Nephron (organoid): ENCODE measurements around the gene LAMP5.
A peak's percentile ranks its signal among the peaks of the same experiment; 100 is the strongest.

Source experiments
- H3K27ac Mint-ChIP-seq, 3 experiments: 2 replicates each; pipeline ENCODE4 v1.8.0; 2020; ENCODE audit warnings: mixed read lengths in 3 of 3, mild to moderate bottlenecking in 2 of 3, moderate library complexity in 1 of 3
- H3K27me3 Mint-ChIP-seq: 2 replicates; pipeline ENCODE4 v1.8.0; 2021; ENCODE audit warnings: low read depth, mild to moderate bottlenecking, moderate library complexity, mixed read lengths
- H3K36me3 Mint-ChIP-seq: 2 replicates; pipeline ENCODE4 v1.8.0; 2020; ENCODE audit warnings: low read depth, mixed read lengths
- H3K4me1 Mint-ChIP-seq: 2 replicates; pipeline ENCODE4 v1.8.0; 2020; ENCODE audit warnings: mixed read lengths
- H3K4me3 Mint-ChIP-seq, 3 experiments: 2 replicates each; pipeline ENCODE4 v1.8.0; 2020; ENCODE audit warnings: mild to moderate bottlenecking in 3 of 3, mixed read lengths in 3 of 3, moderate library complexity in 2 of 3
- H3K9me3 Mint-ChIP-seq: 2 replicates; pipeline ENCODE4 v1.8.0; 2020; ENCODE audit warnings: mixed read lengths
- TF ChIP-seq, protein P1 (sequence below), 3 experiments: fragments of 200-600 bp; sonication (generic); IDR thresholded peaks; one replicate each; pipeline ENCODE4 v1.5.0; 2021; ENCODE audit warnings: antibody characterized with exemption in 3 of 3; ENCODE audit not compliant: unreplicated experiment in 3 of 3

The LAMP5 gene, protein sequence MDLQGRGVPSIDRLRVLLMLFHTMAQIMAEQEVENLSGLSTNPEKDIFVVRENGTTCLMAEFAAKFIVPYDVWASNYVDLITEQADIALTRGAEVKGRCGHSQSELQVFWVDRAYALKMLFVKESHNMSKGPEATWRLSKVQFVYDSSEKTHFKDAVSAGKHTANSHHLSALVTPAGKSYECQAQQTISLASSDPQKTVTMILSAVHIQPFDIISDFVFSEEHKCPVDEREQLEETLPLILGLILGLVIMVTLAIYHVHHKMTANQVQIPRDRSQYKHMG

DNA sequence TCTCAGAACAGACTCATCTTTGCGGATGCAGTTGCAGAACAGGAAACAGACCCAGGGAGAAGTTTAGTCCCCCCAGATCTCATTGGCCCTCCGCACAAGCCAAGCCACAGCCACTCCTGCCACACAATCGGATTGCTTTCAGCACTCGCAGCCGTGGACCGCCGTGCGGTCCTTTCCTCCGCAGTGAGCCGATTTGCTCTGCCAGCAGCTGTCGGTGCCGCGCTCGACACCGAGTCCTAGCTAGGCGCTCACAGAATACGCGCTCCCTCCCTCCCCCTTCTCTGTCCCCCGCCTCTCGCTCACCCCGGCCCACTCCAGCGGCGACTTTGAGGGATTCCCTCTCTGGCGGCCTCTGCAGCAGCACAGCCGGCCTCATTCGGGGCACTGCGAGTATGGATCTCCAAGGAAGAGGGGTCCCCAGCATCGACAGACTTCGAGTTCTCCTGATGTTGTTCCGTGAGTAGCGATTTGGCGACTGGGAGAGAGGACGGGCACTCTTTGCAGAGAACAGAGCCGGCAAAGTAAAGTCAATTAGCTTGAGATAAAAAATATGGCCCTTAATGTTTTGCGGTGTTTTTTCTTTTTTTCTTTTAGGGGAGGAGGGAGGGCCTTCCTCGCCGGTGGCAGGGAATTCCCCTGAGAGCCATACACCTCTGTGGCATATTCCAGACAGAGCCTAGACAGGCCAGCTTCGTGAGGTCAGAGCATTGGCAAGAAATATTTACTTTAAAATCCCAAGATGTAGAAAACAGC lies at the start of gene LAMP5:
Gene LAMP5 (plus strand): TSS at position 130 of the 753 bp plus-strand sequence. CDS start 263 bp downstream, at position 393.
- Mint-ChIP-seq H3K27me3 (peaks cover 97% of the 10 kb centered on the region), H3K27ac (peak within 1 kb of the TSS in 2 of 3 experiments; percentile 28 to 73), H3K4me1 (peaks cover 31% of the 10 kb centered on the region), H3K36me3 (no peaks in the 10 kb centered on the region), H3K9me3 (no peaks in the 10 kb centered on the region), H3K4me3 (peak within 1 kb of the TSS; percentile 88 to 90 (median 88))
- TF ChIP-seq, protein P1, sequence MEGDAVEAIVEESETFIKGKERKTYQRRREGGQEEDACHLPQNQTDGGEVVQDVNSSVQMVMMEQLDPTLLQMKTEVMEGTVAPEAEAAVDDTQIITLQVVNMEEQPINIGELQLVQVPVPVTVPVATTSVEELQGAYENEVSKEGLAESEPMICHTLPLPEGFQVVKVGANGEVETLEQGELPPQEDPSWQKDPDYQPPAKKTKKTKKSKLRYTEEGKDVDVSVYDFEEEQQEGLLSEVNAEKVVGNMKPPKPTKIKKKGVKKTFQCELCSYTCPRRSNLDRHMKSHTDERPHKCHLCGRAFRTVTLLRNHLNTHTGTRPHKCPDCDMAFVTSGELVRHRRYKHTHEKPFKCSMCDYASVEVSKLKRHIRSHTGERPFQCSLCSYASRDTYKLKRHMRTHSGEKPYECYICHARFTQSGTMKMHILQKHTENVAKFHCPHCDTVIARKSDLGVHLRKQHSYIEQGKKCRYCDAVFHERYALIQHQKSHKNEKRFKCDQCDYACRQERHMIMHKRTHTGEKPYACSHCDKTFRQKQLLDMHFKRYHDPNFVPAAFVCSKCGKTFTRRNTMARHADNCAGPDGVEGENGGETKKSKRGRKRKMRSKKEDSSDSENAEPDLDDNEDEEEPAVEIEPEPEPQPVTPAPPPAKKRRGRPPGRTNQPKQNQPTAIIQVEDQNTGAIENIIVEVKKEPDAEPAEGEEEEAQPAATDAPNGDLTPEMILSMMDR (IDR thresholded peaks at IDR 0.05; ENCODE audit: unreplicated experiment in 3 of 3) = no peak

DNA sequence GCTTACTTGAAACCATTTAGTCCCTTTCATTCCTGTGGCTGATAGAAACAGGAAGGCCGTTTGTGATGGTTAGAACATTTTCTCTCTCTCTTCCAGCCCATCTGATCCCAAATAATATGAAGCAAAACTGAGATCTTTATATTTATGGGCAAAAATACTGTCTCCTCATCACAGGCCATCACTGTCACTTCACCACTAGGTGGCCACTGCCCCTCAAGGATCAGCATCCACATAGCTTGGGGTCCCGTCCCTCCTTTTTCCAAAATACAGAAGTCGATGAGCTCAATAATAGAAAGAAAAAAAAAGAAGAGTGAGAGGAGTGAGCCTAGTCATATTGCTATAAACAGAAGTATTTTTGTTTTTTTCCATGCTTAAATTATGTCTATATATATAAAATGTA lies 46.4 kb upstream of the LAMP5 start:
- Mint-ChIP-seq H3K36me3 (peaks cover 30% of the 10 kb centered on the region), H3K9me3 (peaks cover 20% of the 10 kb centered on the region), H3K27ac (no peak overlapping the region), H3K4me1 (no peaks in the 10 kb centered on the region), H3K27me3 (no peaks in the 10 kb centered on the region), H3K4me3 (no peak overlapping the region)
- TF ChIP-seq, protein P1 (IDR thresholded peaks at IDR 0.05; ENCODE audit: unreplicated experiment in 3 of 3) = peak; percentile 38 to 53 (median 44)

DNA sequence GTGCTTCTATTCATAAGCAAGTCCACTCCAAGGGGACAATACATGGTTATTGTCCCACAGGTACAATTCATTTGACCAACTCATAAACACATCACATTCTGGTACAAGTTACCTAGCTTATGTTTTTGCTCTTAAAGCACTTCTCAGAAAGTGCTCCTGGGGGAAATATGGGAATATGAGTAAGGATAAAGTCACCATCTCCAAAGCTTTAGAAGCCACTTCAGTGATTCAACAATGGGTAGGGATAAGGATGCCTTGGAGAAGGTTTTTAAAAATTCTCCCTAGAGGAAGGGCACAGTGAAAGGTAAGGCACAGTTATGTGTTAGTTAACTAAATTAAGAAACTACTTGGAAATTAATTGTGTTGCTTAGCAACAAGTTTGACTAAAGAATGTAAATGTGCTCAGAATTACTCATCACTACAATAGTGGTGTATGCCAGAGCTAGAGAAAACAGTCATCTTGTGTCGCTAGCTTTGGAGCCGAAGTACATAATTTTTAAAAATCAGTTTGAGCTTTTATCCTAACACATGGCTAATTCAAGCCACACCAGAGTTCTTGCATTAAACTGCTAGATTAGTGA lies 39.5 kb upstream of the LAMP5 start:
- peaks cover 24% of the 10 kb centered on the region for H3K36me3 Mint-ChIP-seq
- no peaks in the 10 kb centered on the region for H3K4me1 Mint-ChIP-seq
- H3K4me3 Mint-ChIP-seq = no peak overlapping the region
- H3K9me3 Mint-ChIP-seq = no peaks in the 10 kb centered on the region
- TF ChIP-seq, protein P1 (IDR thresholded peaks at IDR 0.05; ENCODE audit: unreplicated experiment in 3 of 3) = no peak
- no peak overlapping the region for H3K27ac Mint-ChIP-seq
- H3K27me3 Mint-ChIP-seq = no peaks in the 10 kb centered on the region

DNA sequence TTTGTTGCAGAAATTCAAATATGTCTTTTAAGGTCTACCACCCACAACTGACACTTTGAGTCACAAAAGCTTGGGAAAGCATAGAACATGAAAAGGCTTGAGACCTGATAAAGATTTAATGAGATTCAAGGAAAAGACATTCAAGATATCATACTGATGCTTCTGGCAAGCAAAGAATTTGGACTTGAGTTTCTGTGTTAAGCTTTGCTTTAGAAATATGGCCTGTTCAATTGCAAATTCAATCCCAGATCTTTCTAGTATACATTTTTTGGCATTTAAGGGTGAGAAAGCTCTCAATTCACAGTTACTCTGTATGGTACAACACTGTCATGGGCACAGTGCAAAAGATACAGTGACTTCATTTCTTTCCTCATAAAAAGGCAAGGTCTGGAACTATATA lies 38.9 kb upstream of the LAMP5 start:
- Mint-ChIP-seq H3K4me1 (no peaks in the 10 kb centered on the region), H3K4me3 (no peak overlapping the region), H3K36me3 (peaks cover 24% of the 10 kb centered on the region), H3K9me3 (no peaks in the 10 kb centered on the region), H3K27me3 (no peaks in the 10 kb centered on the region), H3K27ac (no peak overlapping the region)
- TF ChIP-seq, protein P1 (IDR thresholded peaks at IDR 0.05; ENCODE audit: unreplicated experiment in 3 of 3) = no peak

DNA sequence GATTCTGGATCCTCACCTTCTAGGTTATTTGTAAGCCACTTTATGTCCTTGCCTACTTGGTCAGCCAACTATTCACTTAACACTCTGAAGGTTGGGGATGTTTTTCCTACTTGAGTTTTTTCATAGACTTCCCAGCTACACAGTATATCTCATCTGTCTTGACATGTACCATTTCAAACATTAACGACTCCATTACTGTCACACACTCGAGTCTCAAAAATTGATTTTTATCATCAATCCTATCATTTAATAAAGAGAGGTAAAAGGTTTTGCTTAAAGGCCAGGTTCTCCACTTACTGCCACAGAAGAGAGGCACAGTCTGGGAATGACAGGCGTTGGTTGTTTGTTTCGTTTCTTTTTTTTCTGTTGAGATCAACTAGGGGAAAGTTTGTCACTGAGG lies 38.2 kb upstream of the LAMP5 start:
- H3K4me3 Mint-ChIP-seq = no peak overlapping the region
- no peak overlapping the region for H3K27ac Mint-ChIP-seq
- H3K36me3 Mint-ChIP-seq = peaks cover 24% of the 10 kb centered on the region
- H3K27me3 Mint-ChIP-seq = no peaks in the 10 kb centered on the region
- TF ChIP-seq, protein P1 (IDR thresholded peaks at IDR 0.05; ENCODE audit: unreplicated experiment in 3 of 3) = no peak
- H3K9me3 Mint-ChIP-seq = no peaks in the 10 kb centered on the region
- no peaks in the 10 kb centered on the region for H3K4me1 Mint-ChIP-seq
